GM12891 (cell line): ENCODE data around the gene CHKA.

Experiments
- PAX5 ChIP-seq: IDR thresholded peaks from 2 replicates; pipeline ENCODE4 v1.6.1; 2011; ENCODE audit warnings: low read length, moderate library complexity, mild to moderate bottlenecking; ENCODE audit not compliant: insufficient read depth, severe bottlenecking
- POLR2A ChIP-seq: IDR thresholded peaks from 2 replicates; pipeline ENCODE4 v1.6.1; 2011; ENCODE audit warnings: low read depth, low read length, control low read depth
- POLR2AphosphoS5 ChIP-seq: IDR thresholded peaks from 2 replicates; pipeline ENCODE4 v1.6.1; 2011; ENCODE audit warnings: low read depth, low read length, control low read depth

GRCh38 chr11:68042219-68043028, 78.8 kb downstream of the CHKA start:
- TF ChIP-seq POLR2A (no peak), PAX5 (no peak), POLR2AphosphoS5 (no peak)
